ENCODE results near the gene TBCD.

Gene TBCD

DNA sequence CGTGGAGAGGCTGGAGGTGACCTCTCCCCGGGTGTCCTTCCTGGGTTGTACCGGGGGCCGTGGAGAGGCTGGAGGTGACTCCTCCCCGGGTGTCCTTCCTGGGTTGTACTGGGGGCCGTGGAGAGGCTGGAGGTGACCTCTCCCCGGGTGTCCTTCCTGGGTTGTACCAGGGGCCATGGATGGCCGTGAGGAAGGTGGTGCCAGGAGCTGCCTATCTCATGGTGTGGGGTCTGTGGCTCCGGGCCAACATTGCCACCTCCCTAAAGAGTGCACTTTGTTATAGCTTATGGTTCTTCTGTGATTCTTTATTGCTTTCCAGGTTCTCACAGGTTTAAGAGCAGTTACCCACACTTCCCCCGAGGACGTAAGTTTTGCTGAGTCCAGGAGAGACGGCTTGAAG, 174.2 kb downstream of the TBCD start:
- no peak for DNase-seq (ENCODE audit: low read depth)

- no peak for DNase-seq (ENCODE audit: low read depth)
Measured at GRCh38 chr17:82926716-82927115, 174.9 kb downstream of the TBCD start.

DNA sequence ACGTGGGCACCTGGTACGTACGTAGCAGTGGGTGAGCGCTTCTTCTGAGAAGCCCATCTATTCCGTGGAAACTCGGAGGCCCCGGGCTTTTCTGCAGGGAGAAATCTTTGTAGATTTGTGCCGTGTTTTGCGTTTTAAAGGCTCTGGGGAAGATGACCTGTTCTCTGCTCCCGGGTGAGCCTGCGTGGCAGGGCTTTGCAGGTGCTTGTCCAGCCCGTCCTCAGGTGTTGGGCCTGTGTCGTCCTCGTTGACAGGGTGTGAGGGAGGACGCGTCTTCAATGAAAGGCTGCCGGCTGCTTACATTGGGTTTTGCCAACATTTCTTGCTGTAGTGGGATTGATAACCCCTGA, 175.4 kb downstream of the TBCD start:
- no peak for DNase-seq (ENCODE audit: low read depth)

DNA sequence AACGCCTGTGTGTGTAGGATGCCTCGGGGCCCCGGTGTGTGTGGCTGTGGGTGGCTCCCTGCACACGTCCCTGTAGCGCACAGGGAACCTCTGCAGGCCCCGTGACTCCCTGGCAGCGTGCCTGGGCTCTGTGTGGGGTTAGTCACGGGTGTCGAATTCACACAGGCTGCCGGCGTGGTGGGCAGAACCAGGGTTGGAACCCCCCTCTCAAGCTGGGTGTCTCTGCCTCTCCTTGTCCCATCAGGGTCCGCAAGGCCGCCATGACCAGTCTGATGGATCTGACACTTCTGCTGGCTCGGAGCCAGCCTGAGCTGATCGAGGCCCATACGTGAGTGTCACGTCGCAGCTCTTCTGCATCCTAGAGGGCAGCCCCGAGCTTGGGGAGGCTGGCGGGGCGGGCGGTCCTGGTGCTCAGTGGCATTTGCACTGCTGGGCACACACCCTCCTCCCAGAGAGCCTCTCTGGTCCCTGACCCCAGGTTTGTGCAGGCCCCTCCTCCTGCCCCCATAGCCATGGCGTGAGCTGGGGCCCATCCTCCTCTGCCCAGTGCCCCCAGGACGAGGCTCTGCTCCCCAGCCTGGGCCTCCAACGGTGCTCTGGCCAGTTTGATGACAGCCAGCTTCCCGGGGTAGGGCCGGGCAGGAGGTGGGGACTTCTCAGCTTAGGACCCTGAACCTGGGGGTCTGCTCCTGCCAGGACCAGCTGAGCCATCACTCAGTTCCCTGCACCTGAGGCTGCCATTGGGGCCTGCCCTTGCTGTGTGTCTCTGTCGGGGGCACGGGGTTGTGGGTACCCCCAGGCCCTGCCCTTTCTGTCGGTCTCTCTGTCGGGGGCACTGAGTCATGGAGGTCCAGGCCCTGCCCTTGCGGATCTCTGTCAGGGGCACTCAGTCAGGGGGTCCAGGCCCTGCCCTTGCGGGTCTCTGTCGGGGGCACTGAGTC, 176.1 kb downstream of the TBCD start:
- DNase-seq (ENCODE audit: low read depth), result no peak

DNA sequence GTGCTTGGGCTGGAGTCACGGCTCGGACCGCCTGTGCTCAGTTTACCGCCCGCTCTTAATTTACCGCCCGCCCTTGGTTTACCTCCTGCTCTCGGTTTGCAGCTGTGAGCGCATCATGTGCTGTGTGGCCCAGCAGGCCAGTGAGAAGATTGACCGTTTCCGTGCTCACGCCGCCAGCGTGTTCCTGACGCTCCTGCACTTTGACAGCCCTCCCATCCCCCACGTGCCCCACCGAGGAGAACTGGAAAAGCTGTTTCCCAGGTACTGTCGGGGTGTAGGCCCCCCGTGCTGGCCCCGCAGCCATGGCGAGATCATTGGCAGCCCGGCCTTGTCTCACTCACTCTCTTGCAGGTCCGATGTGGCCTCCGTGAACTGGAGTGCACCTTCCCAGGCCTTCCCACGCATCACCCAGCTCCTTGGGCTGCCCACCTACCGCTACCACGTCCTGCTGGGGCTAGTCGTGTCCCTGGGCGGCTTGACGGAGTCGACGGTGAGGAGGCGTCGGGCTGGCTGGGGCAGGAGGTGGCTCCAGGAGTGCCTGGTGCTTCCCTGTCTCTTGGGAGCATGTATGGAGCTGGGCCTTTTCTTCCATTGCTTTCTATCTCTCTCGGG, 177.3 kb downstream of the TBCD start:
- no peak for DNase-seq (ENCODE audit: low read depth)

DNA sequence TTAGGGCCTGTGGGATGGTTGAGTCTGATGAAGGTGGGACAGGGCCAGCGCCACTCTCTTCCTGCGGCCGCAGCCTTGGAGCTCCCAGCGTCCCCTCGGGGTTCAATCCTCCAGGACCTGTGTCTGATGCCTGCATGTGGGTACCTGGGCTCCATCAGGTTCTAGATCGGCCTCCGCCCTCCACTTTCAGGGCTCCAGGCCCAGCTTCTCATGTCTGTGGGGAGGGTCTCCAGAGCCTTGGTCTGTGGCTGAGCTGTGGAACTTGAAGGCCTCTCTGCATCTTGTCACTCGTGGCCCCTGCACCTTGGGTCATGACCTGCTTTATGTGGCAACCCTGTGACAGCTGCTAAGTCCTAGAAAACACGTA, 177.8 kb downstream of the TBCD start:
- DNase-seq (ENCODE audit: low read depth), result no peak

- no peak for DNase-seq (ENCODE audit: low read depth)
Measured at GRCh38 chr17:82930043-82930923, 178.4 kb downstream of the TBCD start.

- DNase-seq (ENCODE audit: low read depth), result no peak
Measured at GRCh38 chr17:82930924-82931698, 179.2 kb downstream of the TBCD start.

GRCh38 chr17:82931699-82932517, 180.0 kb downstream of the TBCD start:
- no peak for DNase-seq (ENCODE audit: low read depth)

GRCh38 chr17:82932518-82933310, 180.8 kb downstream of the TBCD start:
- no peak for DNase-seq (ENCODE audit: low read depth)

GRCh38 chr17:82933911-82934310, 182.0 kb downstream of the TBCD start:
- DNase-seq (ENCODE audit: low read depth), result no peak

- DNase-seq (ENCODE audit: low read depth), result no peak
Measured at GRCh38 chr17:82935966-82936767, 184.3 kb downstream of the TBCD start.

DNA sequence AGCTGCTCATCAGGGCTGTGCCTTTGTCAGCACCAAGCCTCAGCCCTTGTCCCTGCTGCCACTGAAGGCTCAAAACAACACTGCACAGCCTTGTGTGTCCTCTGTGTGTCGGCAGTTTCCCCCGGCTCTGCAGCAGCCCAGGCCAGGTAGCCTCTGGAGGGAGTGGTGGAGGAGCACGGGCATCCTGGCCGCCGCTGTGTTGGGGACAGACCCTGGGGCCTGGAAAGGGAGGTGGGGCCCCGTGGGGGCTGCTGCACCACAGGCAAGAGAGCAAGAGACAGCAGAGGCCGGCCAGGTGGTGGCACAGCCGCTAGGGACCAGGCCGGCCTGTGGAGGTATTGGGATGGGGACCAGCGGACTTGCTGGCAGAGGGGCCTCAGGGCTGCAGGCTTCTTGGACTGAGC, 184.9 kb downstream of the TBCD start:
- DNase-seq (ENCODE audit: low read depth), result no peak

- no peak for DNase-seq (ENCODE audit: low read depth)
Measured at GRCh38 chr17:82937411-82938371, 185.8 kb downstream of the TBCD start.

GRCh38 chr17:82938486-82938872, 186.6 kb downstream of the TBCD start:
- no peak for DNase-seq (ENCODE audit: low read depth)

GRCh38 chr17:82938873-82939620, 187.2 kb downstream of the TBCD start:
- DNase-seq (ENCODE audit: low read depth), result no peak

DNA sequence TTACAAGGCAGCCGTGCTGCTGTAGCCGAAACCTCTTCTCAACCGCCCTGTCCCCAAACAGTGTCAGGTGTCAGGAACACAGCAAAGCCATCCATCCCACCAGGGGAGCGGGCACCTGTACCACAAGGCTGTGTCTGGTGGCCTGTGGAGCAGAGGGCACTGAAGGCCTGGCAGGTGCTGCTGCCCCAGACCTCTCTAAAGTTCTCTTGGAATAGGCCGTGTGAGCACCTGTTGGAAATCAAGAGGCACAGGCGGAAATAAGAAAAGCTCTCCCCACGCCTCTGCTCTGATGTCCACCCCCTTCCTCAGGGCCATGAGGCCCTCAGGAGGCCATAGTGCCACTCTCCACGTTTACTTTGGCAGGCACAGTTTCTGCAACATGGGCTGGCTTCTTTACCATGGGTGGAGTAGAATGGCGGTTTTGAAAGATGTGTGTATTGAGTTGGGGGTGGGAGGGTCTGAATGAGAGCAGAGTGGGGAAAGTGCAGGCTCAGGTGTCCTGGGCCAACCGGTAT, 187.8 kb downstream of the TBCD start:
- no peak for DNase-seq (ENCODE audit: low read depth)
